H1 (cell line): ENCODE results near the gene EGFLAM. TPM values are rescaled to one million over a fixed set of nuclear protein-coding genes. Genes with fewer than 3 reads are reported as not detected.

ENCODE experiments used
- CTCF ChIA-PET: fragments of 300-600 bp; sonication (Branson Sonifier 250); formaldehyde crosslinking; loops from one replicate; lab custom pipeline; 2021; ENCODE audit not compliant: partially characterized antibody; lab: Charles Lee
- POLR2A ChIA-PET: fragments of 300-600 bp; sonication (Branson Sonifier 250); formaldehyde crosslinking; loops from one replicate; lab custom pipeline; 2021; ENCODE audit warnings: inconsistent platforms; ENCODE audit not compliant: partially characterized antibody; lab: Charles Lee
- DNase-seq, 2 experiments: peaks; one replicate each; pipeline versions ENCODE4 v3.0.0 to v3.0.0-alpha.2; 2010 to 2022; ENCODE audit warnings: low spot score in 2 of 2, low read depth in 1 of 2, mixed read lengths in 1 of 2
- FAIRE-seq: peaks from 2 replicates; lab custom pipeline; 2011; peaks lifted over from hg19 to GRCh38; lab: Jason Lieb, UNC
- H2AFZ ChIP-seq: 2 replicates; pipeline ENCODE4 v1.8.1; 2012; ENCODE audit warnings: low read length, inconsistent platforms
- H2AK5ac ChIP-seq: 2 replicates; pipeline ENCODE4 v1.6.1; 2013; ENCODE audit warnings: low read depth, low read length
- H2BK120ac ChIP-seq: replicated peaks from 2 replicates; pipeline ENCODE3; 2013; ENCODE audit warnings: low read depth, low read length, inconsistent platforms
- H2BK12ac ChIP-seq: 2 replicates; pipeline ENCODE4 v1.6.1; 2013; ENCODE audit warnings: low read depth, low read length
- H2BK15ac ChIP-seq: 2 replicates; pipeline ENCODE4 v1.6.1; 2013; ENCODE audit warnings: low read length
- H2BK20ac ChIP-seq: 2 replicates; pipeline ENCODE4 v1.6.1; 2013; ENCODE audit warnings: low read length
- H2BK5ac ChIP-seq: 2 replicates; pipeline ENCODE4 v1.6.1; 2013; ENCODE audit warnings: low read depth, low read length
- H3K14ac ChIP-seq: 2 replicates; pipeline ENCODE4 v1.6.1; 2013; ENCODE audit warnings: inconsistent platforms; ENCODE audit not compliant: insufficient read length
- H3K18ac ChIP-seq: 2 replicates; pipeline ENCODE4 v1.6.1; 2013; ENCODE audit warnings: low read length; ENCODE audit errors: extremely low read depth
- H3K23ac ChIP-seq: 2 replicates; pipeline ENCODE4 v1.6.1; 2013; ENCODE audit warnings: inconsistent platforms; ENCODE audit not compliant: insufficient read length
- H3K23me2 ChIP-seq: 2 replicates; pipeline ENCODE4 v1.6.1; 2013; ENCODE audit warnings: low read depth, low read length
- H3K27ac ChIP-seq: 2 replicates; pipeline ENCODE4 v1.6.1; 2011; ENCODE audit warnings: low read depth, low read length, inconsistent platforms
- H3K27me3 ChIP-seq, 4 experiments: replicated peaks in 1 of 4; 1 replicate in 1 of 4; 2 replicates in 3 of 4; pipeline versions ENCODE4 v1.6.1 to v1.8.1; 2011 to 2013; ENCODE audit warnings: low read length in 3 of 4, mild to moderate bottlenecking in 3 of 4, inconsistent platforms in 2 of 4, mixed read lengths in 2 of 4, moderate library complexity in 1 of 4; ENCODE audit not compliant: control insufficient read depth in 3 of 4, insufficient read depth in 3 of 4; ENCODE audit errors: extremely low read depth in 1 of 4
- H3K36me3 ChIP-seq, 4 experiments: 2 replicates each; pipeline versions ENCODE4 v1.6.1 to v1.8.1; 2011 to 2013; ENCODE audit warnings: mild to moderate bottlenecking in 4 of 4, low read length in 3 of 4, moderate library complexity in 2 of 4, control low read depth in 1 of 4, inconsistent platforms in 1 of 4; ENCODE audit not compliant: insufficient read depth in 4 of 4, control insufficient read depth in 2 of 4
- H3K4ac ChIP-seq: replicated peaks from 2 replicates; pipeline ENCODE3; 2013; ENCODE audit warnings: low read length, low read depth, mixed read lengths, inconsistent platforms; ENCODE audit not compliant: insufficient read length
- H3K4me1 ChIP-seq, 4 experiments: replicated peaks in 1 of 4; 1 replicate in 1 of 4; 2 replicates in 3 of 4; pipeline versions ENCODE4 v1.6.1 to v1.8.1; 2011 to 2013; ENCODE audit warnings: low read length in 3 of 4, inconsistent platforms in 2 of 4, mixed read lengths in 1 of 4; ENCODE audit not compliant: insufficient read depth in 4 of 4, control insufficient read depth in 3 of 4
- H3K4me2 ChIP-seq, 2 experiments: 2 replicates each; pipeline versions ENCODE4 v1.6.1 to v1.8.1; 2011 to 2013; ENCODE audit warnings: low read depth in 2 of 2, low read length in 2 of 2, control low read depth in 1 of 2, inconsistent platforms in 1 of 2, mild to moderate bottlenecking in 1 of 2; ENCODE audit not compliant: insufficient read depth in 1 of 2
- H3K4me3 ChIP-seq, 4 experiments: fragments of 200-600, 300-600 bp in 1 of 4; sonication (generic), shearing (Covaris generic), sonication (Bioruptor Twin) in 1 of 4; 2 replicates each; pipeline versions ENCODE4 v1.5.1 to v1.8.1; 2011 to 2016; ENCODE audit warnings: low read length in 4 of 4, low read depth in 3 of 4, control low read depth in 2 of 4, inconsistent platforms in 2 of 4, mild to moderate bottlenecking in 2 of 4, mixed read lengths in 1 of 4, moderate library complexity in 1 of 4; ENCODE audit not compliant: insufficient read depth in 2 of 4; ENCODE audit errors: extremely low read depth in 1 of 4
- H3K56ac ChIP-seq: replicated peaks from 2 replicates; pipeline ENCODE3; 2013; ENCODE audit warnings: low read depth, mild to moderate bottlenecking, mixed read lengths, low read length, inconsistent platforms; ENCODE audit not compliant: insufficient read length
- H3K79me1 ChIP-seq: 2 replicates; pipeline ENCODE4 v1.6.1; 2013; ENCODE audit warnings: low read depth, low read length, control low read depth
- H3K79me2 ChIP-seq, 2 experiments: 2 replicates each; pipeline versions ENCODE4 v1.6.1 to v1.8.1; 2012 to 2013; ENCODE audit warnings: low read length in 2 of 2, mild to moderate bottlenecking in 2 of 2, inconsistent platforms in 1 of 2; ENCODE audit not compliant: insufficient read depth in 2 of 2, control insufficient read depth in 1 of 2
- H3K9ac ChIP-seq, 4 experiments: replicated peaks in 1 of 4; 1 replicate in 1 of 4; 2 replicates in 3 of 4; pipeline versions ENCODE4 v1.6.1 to v1.8.1; 2011 to 2013; ENCODE audit warnings: low read depth in 3 of 4, low read length in 3 of 4, control low read depth in 2 of 4, mild to moderate bottlenecking in 2 of 4, moderate library complexity in 2 of 4, inconsistent platforms in 1 of 4; ENCODE audit errors: extremely low read depth in 1 of 4
- H3K9me3 ChIP-seq, 2 experiments: 2 replicates each; pipeline versions ENCODE4 v1.6.1 to v1.8.1; 2012 to 2013; ENCODE audit warnings: mild to moderate bottlenecking in 2 of 2, moderate library complexity in 2 of 2, control low read depth in 1 of 2, inconsistent platforms in 1 of 2, low read depth in 1 of 2, low read length in 1 of 2, mixed read lengths in 1 of 2; ENCODE audit not compliant: insufficient read depth in 2 of 2
- H4K20me1 ChIP-seq, 2 experiments: replicated peaks in 1 of 2; 2 replicates each; pipeline versions ENCODE3 to v1.8.1; 2011 to 2013; ENCODE audit warnings: inconsistent platforms in 2 of 2, low read length in 2 of 2, mild to moderate bottlenecking in 1 of 2; ENCODE audit not compliant: insufficient read depth in 2 of 2, control insufficient read depth in 1 of 2
- H4K5ac ChIP-seq: 2 replicates; pipeline ENCODE4 v1.6.1; 2013; ENCODE audit warnings: low read length, low read depth, mixed read lengths, inconsistent platforms; ENCODE audit not compliant: insufficient read length
- H4K8ac ChIP-seq: 2 replicates; pipeline ENCODE4 v1.8.0; 2013; ENCODE audit warnings: mild to moderate bottlenecking, moderate library complexity, low read length, inconsistent platforms; ENCODE audit not compliant: insufficient read depth; ENCODE audit errors: extremely low read depth
- H4K91ac ChIP-seq: replicated peaks from 2 replicates; pipeline ENCODE3; 2013; ENCODE audit warnings: low read length, mixed read lengths, inconsistent platforms; ENCODE audit not compliant: insufficient read length
- E2F6 ChIP-seq: IDR thresholded peaks from 2 replicates; pipeline ENCODE4 v1.6.1; 2012; ENCODE audit warnings: inconsistent platforms
- HDAC2 ChIP-seq, 2 experiments: fragments of 300-600 bp in 1 of 2; sonication (generic) in 1 of 2; IDR thresholded peaks; 2 replicates each; pipeline ENCODE4 v1.6.1; 2011 to 2012; ENCODE audit warnings: low read depth in 2 of 2, low read length in 2 of 2, mild to moderate bottlenecking in 2 of 2, moderate library complexity in 2 of 2, borderline replicate concordance in 1 of 2, inconsistent platforms in 1 of 2
- RXRA ChIP-seq: IDR thresholded peaks from 2 replicates; pipeline ENCODE4 v1.6.1; 2011; ENCODE audit warnings: low read depth, mild to moderate bottlenecking, low read length, moderate library complexity; ENCODE audit not compliant: insufficient read depth
- SAP30 ChIP-seq: fragments of 300-600 bp; sonication (generic); IDR thresholded peaks from 2 replicates; pipeline ENCODE4 v1.7.1; 2012; ENCODE audit warnings: low read length, moderate library complexity, mild to moderate bottlenecking, inconsistent platforms; ENCODE audit not compliant: insufficient read depth, insufficient replicate concordance
- SIN3A ChIP-seq, 2 experiments: IDR thresholded peaks in 1 of 2; conservative IDR thresholded peaks in 1 of 2; 2 replicates each; pipeline ENCODE4 v1.6.1; 2011 to 2012; ENCODE audit warnings: low read length in 2 of 2, improper control_type of control experiment in 1 of 2, low read depth in 1 of 2, mild to moderate bottlenecking in 1 of 2
- WGBS, 2 experiments: shearing (Covaris generic) in 1 of 2; methylation state at CpG; one replicate each; pipeline versions ENCODE4 v1.1.6 to v1.1.7; 2013 to 2015; ENCODE audit warnings: low lambda C conversion rate in 2 of 2, mixed read lengths in 2 of 2, inconsistent platforms in 1 of 2, low coverage in 1 of 2, missing lambda C conversion rate in 1 of 2; ENCODE audit not compliant: insufficient replicate concordance in 2 of 2, insufficient coverage in 1 of 2, insufficient read length in 1 of 2; ENCODE audit errors: extremely low coverage in 1 of 2, missing lambda C conversion rate in 1 of 2; 5-methylcytosine and 5-hydroxymethylcytosine counted together
- polyA plus RNA-seq, 7 experiments: library from polyadenylated mRNA; depleted of rRNA in 3 of 7; stranded (reverse) in 5 of 7; unstranded in 2 of 7; fragments of >200 nt in 5 of 7; fragments of 200-250 nt in 2 of 7; gene quantifications; 1 replicate in 5 of 7; 2 replicates in 1 of 7; 4 replicates in 1 of 7; pipeline versions ENCODE4 v1.2.1 to v1.2.3, GENCODE V29; 2011 to 2013; ENCODE audit warnings: missing spikeins in 2 of 7, mixed read lengths in 2 of 7
- total RNA-seq: library from RNA; stranded (reverse); fragmentation: NEBNext Ultra II Directional; extraction: Animal tissue kit (Norgen Biotek cat#: 25700); gene quantifications from 2 replicates; pipeline ENCODE4 v1.2.1, GENCODE V29; 2021
- TF ChIP-seq, protein P1 (sequence below), 3 experiments: IDR thresholded peaks; 1 replicate in 2 of 3; 2 replicates in 1 of 3; pipeline versions ENCODE4 v1.5.1 to v1.6.1; 2011; ENCODE audit warnings: low read length in 3 of 3, mild to moderate bottlenecking in 3 of 3, inconsistent platforms in 2 of 3, low read depth in 1 of 3, moderate library complexity in 1 of 3; ENCODE audit not compliant: insufficient read depth in 1 of 3; ENCODE audit errors: control extremely low read depth in 1 of 3

EGFLAM gene
- total and polyA plus RNA-seq, 2 of the 8 experiments (the other 6 are each of a cell fraction or from before 2014, with no cell fraction given): 0.20 to 0.24 TPM

- Histone ChIP-seq H3K14ac (no peak overlapping the region), H4K8ac (no peak overlapping the region), H2BK15ac (no peak overlapping the region), H4K20me1 (no peaks in the 10 kb centered on the region), H2BK120ac (no peak overlapping the region), H3K79me2 (no peaks in the 10 kb centered on the region), H3K23me2 (no peaks in the 10 kb centered on the region), H3K4me2 (no peak overlapping the region), H4K91ac (no peak overlapping the region), H2AFZ (no peak overlapping the region), H3K4me1 (no peaks in the 10 kb centered on the region), H3K79me1 (no peaks in the 10 kb centered on the region), H3K18ac (no peak overlapping the region), H3K9me3 (no peaks in the 10 kb centered on the region), H2AK5ac (no peak overlapping the region), H3K36me3 (peaks cover 0 to 6% (median 1%) of the 10 kb centered on the region in 4 experiments; a peak in 2 of 8 replicates), H3K27me3 (no peaks in the 10 kb centered on the region), H2BK20ac (no peak overlapping the region), H2BK5ac (no peak overlapping the region), H3K4ac (no peak overlapping the region), H3K56ac (no peak overlapping the region), H3K9ac (no peak overlapping the region), H3K23ac (peak overlapping the region; percentile 70), H2BK12ac (no peak overlapping the region), H3K4me3 (no peak overlapping the region), H3K27ac (no peak overlapping the region), H4K5ac (no peak overlapping the region)
- CTCF ChIA-PET: interaction anchor here (0.5 to 1.8 kb wide), 6 partner anchors 10 to 1534 kb away, joined by 3 to 4 read pairs (median 3); no protein-coding TSS in a partner anchor
- DNase-seq (no peak), FAIRE-seq (no peak)
- POLR2A ChIA-PET: no interaction called here
- 88% methylated on average over 6 of the region's 6 CpGs; no CpG with 5 or more reads in 1 of the 2 experiments for WGBS, 2 experiments
- TF ChIP-seq SAP30 (no peak), RXRA (no peak), HDAC2 (IDR thresholded peaks at IDR 0.05; ENCODE audit: borderline replicate concordance in 1 of 2, low read depth in 2 of 2, low read length in 2 of 2) (no peak), SIN3A (conservative IDR thresholded peaks at IDR 0.05 in 1 of 2, IDR thresholded peaks at IDR 0.05 in 1 of 2; ENCODE audit: low read depth in 1 of 2, low read length in 2 of 2) (no peak), E2F6 (no peak)
- TF ChIP-seq, protein P1, sequence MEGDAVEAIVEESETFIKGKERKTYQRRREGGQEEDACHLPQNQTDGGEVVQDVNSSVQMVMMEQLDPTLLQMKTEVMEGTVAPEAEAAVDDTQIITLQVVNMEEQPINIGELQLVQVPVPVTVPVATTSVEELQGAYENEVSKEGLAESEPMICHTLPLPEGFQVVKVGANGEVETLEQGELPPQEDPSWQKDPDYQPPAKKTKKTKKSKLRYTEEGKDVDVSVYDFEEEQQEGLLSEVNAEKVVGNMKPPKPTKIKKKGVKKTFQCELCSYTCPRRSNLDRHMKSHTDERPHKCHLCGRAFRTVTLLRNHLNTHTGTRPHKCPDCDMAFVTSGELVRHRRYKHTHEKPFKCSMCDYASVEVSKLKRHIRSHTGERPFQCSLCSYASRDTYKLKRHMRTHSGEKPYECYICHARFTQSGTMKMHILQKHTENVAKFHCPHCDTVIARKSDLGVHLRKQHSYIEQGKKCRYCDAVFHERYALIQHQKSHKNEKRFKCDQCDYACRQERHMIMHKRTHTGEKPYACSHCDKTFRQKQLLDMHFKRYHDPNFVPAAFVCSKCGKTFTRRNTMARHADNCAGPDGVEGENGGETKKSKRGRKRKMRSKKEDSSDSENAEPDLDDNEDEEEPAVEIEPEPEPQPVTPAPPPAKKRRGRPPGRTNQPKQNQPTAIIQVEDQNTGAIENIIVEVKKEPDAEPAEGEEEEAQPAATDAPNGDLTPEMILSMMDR (IDR thresholded peaks at IDR 0.05; ENCODE audit: control extremely low read depth in 1 of 3, insufficient read depth in 1 of 3, low read depth in 1 of 3, low read length in 3 of 3): no peak
These were observed 221.1 kb downstream of the EGFLAM start for GRCh38 chr5:38479315-38479904.
